ENCODE measurements around the gene TBC1D4. TPM values are rescaled to one million over a fixed set of nuclear protein-coding genes. Genes with fewer than 3 reads are reported as not detected.

Gene TBC1D4
- polyA plus RNA-seq, 1 of the 3 experiments (the other 2 are of a cell fraction): 8.8 TPM

DNA sequence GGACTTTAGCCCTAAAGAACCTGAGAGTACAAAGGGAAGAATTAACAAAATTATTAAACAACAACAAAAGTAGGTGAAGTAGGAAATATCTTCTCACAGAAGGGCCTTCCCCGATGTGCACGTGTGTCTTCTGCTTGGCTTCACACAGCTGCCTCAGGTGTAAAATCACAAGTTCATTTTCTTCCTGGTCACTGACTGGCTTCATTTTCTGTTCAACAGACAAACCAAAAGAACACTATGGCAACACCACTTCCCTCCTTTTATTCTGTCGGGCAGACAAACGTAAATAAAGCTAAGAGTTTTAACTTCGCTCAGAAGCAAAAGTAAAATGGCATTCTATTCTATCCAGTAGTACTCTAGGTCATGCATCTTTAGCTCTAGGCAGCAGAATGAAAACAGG is 140.9 kb downstream of the TBC1D4 start:
- CTCF ChIA-PET: no interaction called here
- peaks cover 0 to 10% of the 10 kb centered on the region in 2 experiments for H3K36me3 ChIP-seq (replicated peaks in 1 of 2; ENCODE audit: control insufficient read depth in 1 of 2, insufficient read depth in 2 of 2, low read length in 1 of 2)
- no peaks in the 10 kb centered on the region for H3K9me3 ChIP-seq
- POLR2A ChIA-PET: no interaction called here
- no peak overlapping the region for H3K4me3 ChIP-seq (ENCODE audit: low read depth in 2 of 2, low read length in 1 of 2)
- no peaks in the 10 kb centered on the region for H4K20me1 ChIP-seq (ENCODE audit: insufficient read depth)
- H3K27ac ChIP-seq (ENCODE audit: low read depth in 2 of 2, low read length in 1 of 2): no peak overlapping the region
- no peak for TF ChIP-seq ELF1 (IDR thresholded peaks at IDR 0.05)
- H3K4me1 ChIP-seq (ENCODE audit: control insufficient read depth in 1 of 2, insufficient read depth in 2 of 2, low read depth in 1 of 2, low read length in 1 of 2): no peaks in the 10 kb centered on the region; a peak in 1 of 4 replicates
- H3K9me2 ChIP-seq: no peaks in the 10 kb centered on the region
- DNase-seq: no peak
- no peak overlapping the region for H2AFZ ChIP-seq (ENCODE audit: low read depth)
- no peak overlapping the region for H3K4me2 ChIP-seq
- H3K79me2 ChIP-seq (ENCODE audit: insufficient read depth): no peaks in the 10 kb centered on the region
- H3K27me3 ChIP-seq (ENCODE audit: insufficient read depth): no peaks in the 10 kb centered on the region
- no peak overlapping the region for H3K9ac ChIP-seq
- H3F3A ChIP-seq (replicated peaks; ENCODE audit: insufficient read depth): no peaks in the 10 kb centered on the region
- 94% methylated on average over 5 of the region's 5 CpGs for WGBS (ENCODE audit: low lambda C conversion rate)

DNA sequence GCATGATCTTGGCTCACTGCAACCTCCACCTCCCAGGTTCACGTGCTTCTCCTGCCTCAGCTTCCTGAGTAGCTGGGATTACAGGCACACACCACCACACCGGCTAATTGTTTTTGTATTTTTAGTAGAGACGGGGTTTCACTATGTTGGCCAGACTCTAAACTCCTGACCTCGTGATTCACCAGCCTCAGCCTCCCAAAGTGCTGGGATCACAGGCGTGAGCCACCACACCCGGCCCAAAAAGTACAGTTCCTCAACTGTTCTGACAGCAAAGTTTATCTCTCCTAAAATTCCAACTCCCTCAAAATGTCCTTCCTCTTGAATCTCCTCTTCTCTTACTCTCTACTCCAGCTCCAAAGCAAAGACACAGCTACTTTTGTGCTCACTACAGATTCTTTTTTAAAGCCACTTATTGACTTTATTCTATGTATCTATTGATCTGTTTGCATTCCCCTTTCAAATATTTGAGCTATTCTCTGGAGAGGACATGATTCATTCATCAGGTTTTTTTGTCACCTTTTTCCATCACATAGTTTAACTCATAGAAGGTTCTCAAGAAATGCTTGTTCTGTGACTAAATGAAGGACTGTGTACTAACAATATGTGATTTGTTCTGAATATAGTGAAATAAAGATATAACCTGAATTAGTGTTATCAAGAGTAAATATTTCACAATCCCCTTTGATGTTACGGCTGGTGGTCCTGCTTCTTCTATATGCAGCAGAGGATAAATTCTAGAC is 142.2 kb downstream of the TBC1D4 start:
- CTCF ChIA-PET: no interaction called here

DNA sequence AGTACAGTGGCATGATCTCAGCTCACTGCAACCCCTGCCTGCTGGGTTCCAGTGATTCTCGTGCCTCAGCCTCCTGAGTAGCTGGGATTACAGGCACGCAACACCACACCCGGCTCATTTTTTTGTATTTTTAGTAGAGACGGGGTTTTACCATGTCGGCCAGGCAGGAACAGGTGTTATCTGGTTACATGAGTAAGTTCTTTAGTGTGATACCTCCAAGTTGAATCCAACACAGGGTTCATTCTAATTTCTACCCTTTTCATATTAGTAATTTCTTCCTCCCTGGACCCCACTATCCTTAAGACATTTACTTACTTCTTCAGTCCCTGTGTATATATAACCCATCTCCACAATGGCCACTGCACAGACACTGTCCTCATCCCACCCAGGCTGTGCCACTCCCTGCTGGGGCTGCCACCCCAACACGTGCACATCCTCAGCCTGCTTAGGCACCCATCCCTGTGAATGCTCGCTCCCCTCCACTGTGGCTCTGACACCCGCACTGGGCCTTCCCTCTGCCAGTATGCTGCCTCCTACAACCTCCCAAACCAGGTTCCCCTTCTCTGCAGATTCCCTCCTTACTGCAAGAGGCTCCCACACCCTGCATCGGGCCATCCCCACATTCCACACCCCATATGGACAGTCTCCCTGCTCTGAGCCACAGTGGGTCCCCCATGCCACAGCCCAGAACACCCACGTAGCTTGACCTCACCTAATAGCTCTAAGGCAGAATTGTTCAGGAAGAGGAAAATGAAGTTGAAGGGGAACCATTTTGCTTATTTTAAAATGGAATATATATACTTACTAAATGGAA is 147.1 kb downstream of the TBC1D4 start:
- no peak overlapping the region for H3K4me2 ChIP-seq
- no peaks in the 10 kb centered on the region; a peak in 1 of 4 replicates for H3K4me1 ChIP-seq (ENCODE audit: control insufficient read depth in 1 of 2, insufficient read depth in 2 of 2, low read depth in 1 of 2, low read length in 1 of 2)
- H3K27ac ChIP-seq (ENCODE audit: low read depth in 2 of 2, low read length in 1 of 2): no peak overlapping the region
- no peak overlapping the region for H2AFZ ChIP-seq (ENCODE audit: low read depth)
- no peak for DNase-seq
- peaks cover 0 to 9% of the 10 kb centered on the region in 2 experiments for H3K36me3 ChIP-seq (replicated peaks in 1 of 2; ENCODE audit: control insufficient read depth in 1 of 2, insufficient read depth in 2 of 2, low read length in 1 of 2)
- H3K79me2 ChIP-seq (ENCODE audit: insufficient read depth): no peaks in the 10 kb centered on the region
- no peaks in the 10 kb centered on the region for H3K9me3 ChIP-seq
- H3K27me3 ChIP-seq (ENCODE audit: insufficient read depth): no peaks in the 10 kb centered on the region
- ChIA-PET CTCF (no interaction called here), POLR2A (no interaction called here)
- no peaks in the 10 kb centered on the region for H4K20me1 ChIP-seq (ENCODE audit: insufficient read depth)
- WGBS (ENCODE audit: low lambda C conversion rate): 90% methylated on average over 10 of the region's 10 CpGs
- no peak overlapping the region for H3K4me3 ChIP-seq (ENCODE audit: low read depth in 2 of 2, low read length in 1 of 2)
- H3K9ac ChIP-seq: no peak overlapping the region
- peaks cover 4% of the 10 kb centered on the region for H3F3A ChIP-seq (replicated peaks; ENCODE audit: insufficient read depth)
- no peaks in the 10 kb centered on the region for H3K9me2 ChIP-seq
- TF ChIP-seq ELF1 (IDR thresholded peaks at IDR 0.05) (no peak), MEF2A (IDR thresholded peaks at IDR 0.05; ENCODE audit: borderline replicate concordance, low read depth) (no peak), TCF12 (IDR thresholded peaks at IDR 0.05) (no peak), JUND (IDR thresholded peaks at IDR 0.05) (no peak), GABPA (IDR thresholded peaks at IDR 0.05; ENCODE audit: low read depth) (no peak), TEAD4 (IDR thresholded peaks at IDR 0.05; ENCODE audit: borderline replicate concordance, insufficient read depth) (no peak), EZH2phosphoT487 (IDR thresholded peaks at IDR 0.05; ENCODE audit: borderline replicate concordance, low read depth) (no peak), RXRA (IDR thresholded peaks at IDR 0.05; ENCODE audit: borderline replicate concordance, low read depth) (no peak), EP300 (IDR thresholded peaks at IDR 0.05; ENCODE audit: borderline replicate concordance in 1 of 2, low read depth in 1 of 2, low read length in 1 of 2) (no peak), POLR2AphosphoS5 (IDR thresholded peaks at IDR 0.05; ENCODE audit: low read depth, low read length) (no peak), SMC3 (IDR thresholded peaks at IDR 0.05; ENCODE audit: low read depth, low read length) (no peak)
- TF ChIP-seq, protein P1, sequence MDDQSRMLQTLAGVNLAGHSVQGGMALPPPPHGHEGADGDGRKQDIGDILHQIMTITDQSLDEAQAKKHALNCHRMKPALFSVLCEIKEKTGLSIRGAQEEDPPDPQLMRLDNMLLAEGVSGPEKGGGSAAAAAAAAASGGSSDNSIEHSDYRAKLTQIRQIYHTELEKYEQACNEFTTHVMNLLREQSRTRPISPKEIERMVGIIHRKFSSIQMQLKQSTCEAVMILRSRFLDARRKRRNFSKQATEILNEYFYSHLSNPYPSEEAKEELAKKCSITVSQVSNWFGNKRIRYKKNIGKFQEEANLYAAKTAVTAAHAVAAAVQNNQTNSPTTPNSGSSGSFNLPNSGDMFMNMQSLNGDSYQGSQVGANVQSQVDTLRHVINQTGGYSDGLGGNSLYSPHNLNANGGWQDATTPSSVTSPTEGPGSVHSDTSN (IDR thresholded peaks at IDR 0.05): no peak
- TF ChIP-seq, protein P2, sequence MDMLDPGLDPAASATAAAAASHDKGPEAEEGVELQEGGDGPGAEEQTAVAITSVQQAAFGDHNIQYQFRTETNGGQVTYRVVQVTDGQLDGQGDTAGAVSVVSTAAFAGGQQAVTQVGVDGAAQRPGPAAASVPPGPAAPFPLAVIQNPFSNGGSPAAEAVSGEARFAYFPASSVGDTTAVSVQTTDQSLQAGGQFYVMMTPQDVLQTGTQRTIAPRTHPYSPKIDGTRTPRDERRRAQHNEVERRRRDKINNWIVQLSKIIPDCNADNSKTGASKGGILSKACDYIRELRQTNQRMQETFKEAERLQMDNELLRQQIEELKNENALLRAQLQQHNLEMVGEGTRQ (IDR thresholded peaks at IDR 0.05; ENCODE audit: borderline replicate concordance, low read depth, low read length): no peak
- TF ChIP-seq, protein P3, sequence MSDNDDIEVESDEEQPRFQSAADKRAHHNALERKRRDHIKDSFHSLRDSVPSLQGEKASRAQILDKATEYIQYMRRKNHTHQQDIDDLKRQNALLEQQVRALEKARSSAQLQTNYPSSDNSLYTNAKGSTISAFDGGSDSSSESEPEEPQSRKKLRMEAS (IDR thresholded peaks at IDR 0.05; ENCODE audit: low read depth): no peak

More for the DNA sequence above, 142.2 kb downstream of the TBC1D4 start:
- Histone ChIP-seq H3K27ac (ENCODE audit: low read depth in 2 of 2, low read length in 1 of 2) (no peak overlapping the region), H3K27me3 (ENCODE audit: insufficient read depth) (no peaks in the 10 kb centered on the region), H3K9me3 (no peaks in the 10 kb centered on the region), H4K20me1 (ENCODE audit: insufficient read depth) (no peaks in the 10 kb centered on the region), H3F3A (replicated peaks; ENCODE audit: insufficient read depth) (no peaks in the 10 kb centered on the region), H3K4me3 (ENCODE audit: low read depth in 2 of 2, low read length in 1 of 2) (no peak overlapping the region), H3K4me1 (ENCODE audit: control insufficient read depth in 1 of 2, insufficient read depth in 2 of 2, low read depth in 1 of 2, low read length in 1 of 2) (no peaks in the 10 kb centered on the region; a peak in 1 of 4 replicates), H3K9me2 (no peaks in the 10 kb centered on the region), H3K9ac (no peak overlapping the region), H3K4me2 (no peak overlapping the region), H3K36me3 (replicated peaks in 1 of 2; ENCODE audit: control insufficient read depth in 1 of 2, insufficient read depth in 2 of 2, low read length in 1 of 2) (peaks cover 0 to 13% of the 10 kb centered on the region in 2 experiments), H2AFZ (ENCODE audit: low read depth) (no peak overlapping the region), H3K79me2 (ENCODE audit: insufficient read depth) (no peaks in the 10 kb centered on the region)
- DNase-seq: no peak
- WGBS (ENCODE audit: low lambda C conversion rate): 96% methylated on average over 7 of the region's 7 CpGs
- POLR2A ChIA-PET: no interaction called here
- TF ChIP-seq RXRA (IDR thresholded peaks at IDR 0.05; ENCODE audit: borderline replicate concordance, low read depth) (no peak), RAD21 (IDR thresholded peaks at IDR 0.05; ENCODE audit: low read length) (no peak), POLR2AphosphoS5 (IDR thresholded peaks at IDR 0.05; ENCODE audit: low read depth, low read length) (no peak), NRF1 (IDR thresholded peaks at IDR 0.05; ENCODE audit: low read depth, low read length) (no peak)

Measured in SK-N-SH (cell line).